Measurements from ENCODE around the gene CHKB.
"Not testable (repeated sequence)": the region's sequence is repeated elsewhere in the genome, so short reads cannot be mapped to it uniquely, and the experiment has no call there.

The CHKB gene

GRCh38 chr22:50548921-50549790 is 33.5 kb downstream of the CHKB start:
- no peak for DNase-seq (ENCODE audit: low spot score)

- peak; percentile 58 for DNase-seq (ENCODE audit: low spot score)
Observed at GRCh38 chr22:50548040-50548920, 34.4 kb downstream of the CHKB start.

- DNase-seq (ENCODE audit: low spot score): no peak
Observed at GRCh38 chr22:50547263-50547985, 35.2 kb downstream of the CHKB start.

- DNase-seq (ENCODE audit: low spot score): no peak
Observed at GRCh38 chr22:50546326-50547262, 36.1 kb downstream of the CHKB start.

- DNase-seq (ENCODE audit: low spot score): no peak
Observed at GRCh38 chr22:50545522-50546325, 36.9 kb downstream of the CHKB start, which contains the start of gene KLHDC7B. TSS of gene KLHDC7B (plus strand) at chr22:50545899. CDS start at chr22:50546244, 345 bp downstream.

GRCh38 chr22:50544746-50545253 is 37.8 kb downstream of the CHKB start:
- no peak for DNase-seq (ENCODE audit: low spot score)

- peak; percentile 80 for DNase-seq (ENCODE audit: low spot score)
Observed at GRCh38 chr22:50544078-50544745, 38.4 kb downstream of the CHKB start.

GRCh38 chr22:50542416-50542927 is 40.2 kb downstream of the CHKB start:
- DNase-seq (ENCODE audit: low spot score): no peak

GRCh38 chr22:50541667-50542026 is 41.0 kb downstream of the CHKB start:
- not testable (repeated sequence) for DNase-seq (ENCODE audit: low spot score)

GRCh38 chr22:50540381-50540780 is 42.3 kb downstream of the CHKB start:
- DNase-seq (ENCODE audit: low spot score): no peak

- DNase-seq (ENCODE audit: low spot score): no peak
Observed at GRCh38 chr22:50537765-50538164, 44.9 kb downstream of the CHKB start.

GRCh38 chr22:50536226-50536625 is 46.4 kb downstream of the CHKB start:
- DNase-seq (ENCODE audit: low spot score): no peak

- DNase-seq (ENCODE audit: low spot score): no peak
Observed at GRCh38 chr22:50535113-50535512, 47.5 kb downstream of the CHKB start.

- DNase-seq (ENCODE audit: low spot score): not testable (repeated sequence)
Observed at GRCh38 chr22:50533856-50534711, 48.6 kb downstream of the CHKB start.

GRCh38 chr22:50532824-50533796 is 49.5 kb downstream of the CHKB start:
- DNase-seq (ENCODE audit: low spot score): no peak

GRCh38 chr22:50531962-50532674 is 50.5 kb downstream of the CHKB start:
- no peak for DNase-seq (ENCODE audit: low spot score)

Data from CD4-positive, alpha-beta T cell treated with Interleukin-6 at 100 ng/mL for 8 hours (primary cell).